ENCODE results near the gene CATSPERZ.

CATSPERZ gene

GRCh38 chr11:64285885-64286800 lies 14.0 kb upstream of the CATSPERZ start:
- no peak for DNase-seq

- DNase-seq = no peak
These were observed 13.4 kb upstream of the CATSPERZ start for GRCh38 chr11:64286801-64287159.

- no peak for DNase-seq
These were observed 12.3 kb upstream of the CATSPERZ start for GRCh38 chr11:64287676-64288352.

- no peak for DNase-seq
These were observed 11.8 kb upstream of the CATSPERZ start for GRCh38 chr11:64288353-64288750.

- no peak for DNase-seq
These were observed 11.1 kb upstream of the CATSPERZ start for GRCh38 chr11:64289002-64289564.

GRCh38 chr11:64290352-64291261 lies 9.6 kb upstream of the CATSPERZ start:
- no peak for DNase-seq

- DNase-seq = no peak
These were observed 8.9 kb upstream of the CATSPERZ start, which contains the start of gene KCNK4 for GRCh38 chr11:64291262-64291751. KCNK4 (plus strand) TSS chr11:64291302; CDS start chr11:64293019, 1,717 bp downstream.

GRCh38 chr11:64291752-64292459 lies 8.3 kb upstream of the CATSPERZ start:
- DNase-seq = no peak

GRCh38 chr11:64292460-64293254 lies 7.5 kb upstream of the CATSPERZ start:
- DNase-seq = no peak

GRCh38 chr11:64294774-64295173 lies 5.4 kb upstream of the CATSPERZ start:
- DNase-seq = no peak

GRCh38 chr11:64295760-64296159 lies 4.4 kb upstream of the CATSPERZ start:
- no peak for DNase-seq

- no peak for DNase-seq
These were observed 3.9 kb upstream of the CATSPERZ start for GRCh38 chr11:64296236-64296635.

GRCh38 chr11:64296830-64297698 lies 3.1 kb upstream of the CATSPERZ start:
- no peak for DNase-seq

- no peak for DNase-seq
These were observed 2.3 kb upstream of the CATSPERZ start for GRCh38 chr11:64297699-64298358.

GRCh38 chr11:64298966-64299846 lies 952 bp upstream of the CATSPERZ start:
- no peak for DNase-seq

GRCh38 chr11:64303109-64304031 lies 3.2 kb downstream of the CATSPERZ start:
- no peak for DNase-seq

- DNase-seq = no peak
These were observed 3.8 kb downstream of the CATSPERZ start for GRCh38 chr11:64304032-64304315.

All from stimulated activated CD4-positive, alpha-beta T cell treated with anti-CD3 and anti-CD28 coated beads, Interleukin-12 subunit alpha, Interleukin-12 subunit beta, amount 100 ng/mL, for 4 hours (primary cell).